Psoas muscle (tissue), 8 donors: ENCODE data around the gene GDF11. TPM values are rescaled to one million over a fixed set of nuclear protein-coding genes. Genes with fewer than 3 reads are reported as not detected.

Source experiments
- ATAC-seq, 4 donors: fragments of 200-7000 bp; cut with Tn5 transposase; one replicate each; pipeline ENCODE4 v1.9.1; 2020; ENCODE audit warnings: moderate library complexity in 3 of 4, mild to moderate bottlenecking in 2 of 4
- DNase-seq, 2 donors: peaks; one replicate each; pipeline ENCODE4 v3.0.0-alpha.2; 2020
- H3K27ac ChIP-seq: fragments of 200-600 bp; one replicate; pipeline ENCODE4 v1.8.0; 2022
- H3K27me3 ChIP-seq, 3 donors: fragments of 200-600 bp in 1 of 3; one replicate each; pipeline versions ENCODE4 v1.6.1 to v1.8.0; 2013 to 2022; ENCODE audit warnings: low read length in 2 of 3, mild to moderate bottlenecking in 2 of 3, moderate library complexity in 1 of 3; ENCODE audit not compliant: insufficient read depth in 3 of 3
- H3K36me3 ChIP-seq, 2 donors: fragments of 200-600 bp in 1 of 2; one replicate each; pipeline versions ENCODE4 v1.6.1 to v1.8.0; 2013 to 2022; ENCODE audit warnings: low read depth in 1 of 2, mild to moderate bottlenecking in 1 of 2, moderate library complexity in 1 of 2; ENCODE audit not compliant: insufficient read depth in 1 of 2
- H3K4me1 ChIP-seq: fragments of 200-600 bp; one replicate; pipeline ENCODE4 v1.8.0; 2022
- H3K4me3 ChIP-seq: fragments of 200-600 bp; one replicate; pipeline ENCODE4 v1.8.0; 2022; ENCODE audit warnings: mild to moderate bottlenecking
- H3K9me3 ChIP-seq: fragments of 200-600 bp; one replicate; pipeline ENCODE4 v1.8.0; 2022
- WGBS, 3 donors: extraction: QIAGEN DNeasy Blood & Tissue Kit; methylation state at CpG; one replicate each; pipeline versions ENCODE4 v1.1.6 to v1.1.7; 2013; 5-methylcytosine and 5-hydroxymethylcytosine counted together
- intact Hi-C, 2 donors: fragments of 100-400 bp; cut with DNase I; formaldehyde crosslinking; loops; one replicate each; pipeline versions ENCODE4 v1.11.0 to v1.14.2; 2022
- polyA plus RNA-seq, 3 donors: library from polyadenylated mRNA; stranded (reverse); fragments of 200-250 nt; gene quantifications; one replicate each; pipeline ENCODE4 v1.2.3, GENCODE V29; 2013
- total RNA-seq, 4 donors: library from RNA; stranded (reverse); fragmentation: NEBNext Ultra II Directional in 2 of 4; extraction: Animal tissue kit (Norgen Biotek cat#: 25700) in 2 of 4; gene quantifications; one replicate each; pipeline versions ENCODE4 v1.2.1 to v1.2.4, GENCODE V29; 2021 to 2023
- TF ChIP-seq, protein P1 (sequence below): fragments of 200-600 bp; IDR thresholded peaks from one replicate; pipeline ENCODE4 v1.8.0; 2022; ENCODE audit warnings: antibody characterized with exemption
- donor health status: healthy with polysubstance abuse.
- donor health status: DM: no; HTN: no; CAD: no; lungs with moderate emphysema.
- donor health status: Bipolar disorder and iron deficiency.
- donor health status: healthy.
- donor health status: DM: yes; HTN: yes; CAD: no.
- donor health status: DM: no; HTN: no; CAD: no.
- donor health status: DM: no; HTN: no; CAD: no.
- donor health status: DM: yes; HTN: yes; CAD: no.

The GDF11 gene
- total and polyA plus RNA-seq, 7 donors: 0.34 to 4.8 (median 1.4) TPM

DNA sequence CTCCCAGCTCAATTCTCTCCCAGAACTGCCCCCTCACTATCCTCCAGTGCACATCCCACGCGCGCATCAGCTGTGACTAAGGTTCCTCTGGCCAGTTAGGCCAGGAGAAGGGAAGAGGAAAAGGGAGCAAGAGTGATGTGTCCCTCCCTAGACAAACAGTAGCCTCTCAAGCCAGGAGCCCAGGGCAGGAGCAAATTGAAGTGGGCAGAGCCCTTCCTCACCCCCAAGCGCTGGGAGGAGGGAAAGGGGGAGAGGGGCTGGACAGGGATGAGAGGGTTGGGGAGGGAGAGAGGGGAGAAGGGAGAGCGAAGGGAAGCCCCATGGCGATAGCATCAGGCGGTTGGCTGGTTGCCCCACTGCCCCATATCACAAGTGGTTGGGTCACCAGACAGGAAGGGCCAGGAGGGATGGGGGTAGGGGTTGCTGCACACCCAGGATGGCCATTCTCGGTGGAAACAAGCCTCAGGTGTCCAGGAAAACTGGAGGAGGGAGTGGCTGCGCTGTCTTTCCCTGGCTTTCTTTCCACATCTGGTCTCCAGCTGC lies 15.2 kb upstream of the GDF11 start:
- no peaks in the 10 kb centered on the region for H3K9me3 ChIP-seq
- TF ChIP-seq, protein P1, sequence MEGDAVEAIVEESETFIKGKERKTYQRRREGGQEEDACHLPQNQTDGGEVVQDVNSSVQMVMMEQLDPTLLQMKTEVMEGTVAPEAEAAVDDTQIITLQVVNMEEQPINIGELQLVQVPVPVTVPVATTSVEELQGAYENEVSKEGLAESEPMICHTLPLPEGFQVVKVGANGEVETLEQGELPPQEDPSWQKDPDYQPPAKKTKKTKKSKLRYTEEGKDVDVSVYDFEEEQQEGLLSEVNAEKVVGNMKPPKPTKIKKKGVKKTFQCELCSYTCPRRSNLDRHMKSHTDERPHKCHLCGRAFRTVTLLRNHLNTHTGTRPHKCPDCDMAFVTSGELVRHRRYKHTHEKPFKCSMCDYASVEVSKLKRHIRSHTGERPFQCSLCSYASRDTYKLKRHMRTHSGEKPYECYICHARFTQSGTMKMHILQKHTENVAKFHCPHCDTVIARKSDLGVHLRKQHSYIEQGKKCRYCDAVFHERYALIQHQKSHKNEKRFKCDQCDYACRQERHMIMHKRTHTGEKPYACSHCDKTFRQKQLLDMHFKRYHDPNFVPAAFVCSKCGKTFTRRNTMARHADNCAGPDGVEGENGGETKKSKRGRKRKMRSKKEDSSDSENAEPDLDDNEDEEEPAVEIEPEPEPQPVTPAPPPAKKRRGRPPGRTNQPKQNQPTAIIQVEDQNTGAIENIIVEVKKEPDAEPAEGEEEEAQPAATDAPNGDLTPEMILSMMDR: no peak
- H3K27ac ChIP-seq: peak overlapping the region; percentile 94
- intact Hi-C loops: loop anchor here in 1 of 2 donors (2.0 kb wide), 1 partner anchor 23 kb away; no protein-coding TSS in a partner anchor
- peaks cover 7 to 53% of the 10 kb centered on the region in 2 donors for H3K36me3 ChIP-seq
- WGBS, 3 donors: 9 to 21% (median 12%) methylated on average over 8 to 9 of the region's 9 CpGs
- peaks cover 62% of the 10 kb centered on the region for H3K4me1 ChIP-seq
- DNase-seq (peak; percentile 73 to 88), ATAC-seq (peak; percentile 8 to 35 (median 12))
- H3K27me3 ChIP-seq: no peaks in the 10 kb centered on the region
- peak overlapping the region; percentile 98 for H3K4me3 ChIP-seq

DNA sequence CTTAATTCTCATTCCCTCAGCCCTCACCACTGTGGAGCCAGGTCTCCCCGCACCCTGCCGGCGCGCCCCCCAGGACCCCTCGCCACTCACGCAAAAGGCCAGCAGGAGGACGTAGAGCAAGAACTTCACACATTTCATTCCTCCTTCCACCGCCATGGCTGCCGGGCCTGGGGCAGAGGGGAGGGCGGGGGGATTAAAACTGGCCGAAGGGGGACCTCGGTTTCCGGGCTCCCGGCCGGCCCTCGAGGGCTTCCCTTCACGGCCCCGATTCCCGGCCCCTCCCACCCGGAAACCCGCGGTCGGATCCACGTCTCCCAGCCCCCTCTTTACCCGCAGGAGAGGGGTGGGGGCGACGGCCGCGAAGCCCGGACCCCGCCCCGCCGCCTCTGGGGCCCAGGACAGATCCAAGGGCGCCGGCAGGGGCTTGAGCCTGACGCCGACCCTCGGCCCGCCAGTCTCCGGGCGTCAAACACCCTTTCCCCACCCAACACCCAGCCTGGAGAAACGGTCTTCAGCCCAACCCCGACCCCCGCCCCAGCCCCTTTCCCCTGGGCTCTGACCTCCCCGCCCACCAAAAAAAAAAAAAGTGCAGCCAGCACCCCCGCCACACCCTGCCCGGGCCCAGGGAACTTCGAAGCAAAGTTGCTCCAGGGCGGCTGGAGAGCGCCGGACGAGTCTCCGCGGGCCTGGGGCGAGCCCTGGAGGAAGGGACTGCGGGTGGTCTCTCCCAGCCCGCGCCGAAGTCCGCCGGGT lies 14.6 kb upstream of the GDF11 start:
- Histone ChIP-seq H3K9me3 (no peaks in the 10 kb centered on the region), H3K27ac (peak overlapping the region; percentile 94), H3K4me3 (peak overlapping the region; percentile 98), H3K36me3 (peaks cover 7 to 47% of the 10 kb centered on the region in 2 donors), H3K4me1 (peaks cover 56% of the 10 kb centered on the region), H3K27me3 (no peaks in the 10 kb centered on the region)
- ATAC-seq: peak; percentile 22 to 51 (median 40)
- intact Hi-C loops: loop anchor here in 1 of 2 donors (2.0 kb wide), 1 partner anchor 24 kb away; no protein-coding TSS in a partner anchor
- whole genome bisulfite sequencing, 3 donors: 0% methylated on average over 40 to 61 of the region's 61 CpGs
- TF ChIP-seq, protein P1: no peak
- peak; percentile 85 to 91 for DNase-seq

DNA sequence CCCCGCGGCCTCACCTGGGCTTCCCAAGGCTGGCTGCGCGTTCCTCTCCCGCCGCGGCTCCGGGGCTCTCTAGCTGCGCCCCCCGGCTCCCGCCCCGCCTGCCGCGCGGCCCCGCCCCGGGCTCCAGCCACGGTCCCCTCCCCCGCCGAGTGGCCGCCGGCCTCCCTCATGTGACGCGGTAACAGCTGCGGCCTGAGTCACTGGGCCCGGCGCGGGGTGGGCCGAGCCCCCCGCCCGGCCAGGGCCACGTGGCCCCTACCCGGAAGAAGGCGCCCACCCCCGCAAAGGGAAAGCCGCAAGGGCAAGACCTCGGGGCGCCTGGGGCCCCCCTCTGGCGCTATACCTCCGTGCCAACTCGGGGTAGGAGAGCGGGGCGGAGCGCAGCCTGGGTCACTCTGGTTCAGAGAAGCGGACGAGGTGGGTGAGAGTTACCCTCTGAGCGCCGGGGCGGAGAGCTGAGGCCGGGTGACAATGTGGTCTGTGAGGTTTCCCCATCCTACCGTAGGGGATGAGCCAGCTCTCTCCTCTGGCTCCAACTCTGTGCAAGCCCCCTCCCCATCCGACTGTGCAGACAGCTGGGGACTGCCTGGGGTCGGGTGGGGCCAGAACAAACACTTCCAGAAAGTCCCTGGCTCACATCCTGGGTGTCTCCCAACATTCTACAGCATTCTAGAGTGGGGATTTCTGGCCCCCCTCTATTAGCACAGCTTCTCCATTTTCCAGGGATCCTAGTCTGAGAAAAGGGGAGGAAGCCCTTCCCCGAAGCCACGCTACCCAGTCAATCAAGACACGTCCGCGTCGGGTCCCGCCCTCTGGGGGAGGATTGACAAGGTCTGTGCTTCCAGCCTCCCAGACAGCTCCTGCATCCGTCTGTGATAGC lies 13.7 kb upstream of the GDF11 start, which contains the start of gene CD63:
CD63 (minus strand) TSS at position 71 of the 880 bp plus-strand sequence. CDS start 668 bp downstream, outside the sequence.
- peak; percentile 83 to 88 (median 86) for ATAC-seq
- peak within 1 kb of the TSS; percentile 98 for H3K4me3 ChIP-seq
- peak; percentile 95 to 96 for DNase-seq
- H3K27ac ChIP-seq: peak within 1 kb of the TSS; percentile 94
- peaks cover 47% of the 10 kb centered on the region for H3K4me1 ChIP-seq
- intact Hi-C loops: loop anchor here in 1 of 2 donors (2.0 kb wide), 1 partner anchor 24 kb away; no protein-coding TSS in a partner anchor
- peaks cover 5 to 39% of the 10 kb centered on the region in 2 donors for H3K36me3 ChIP-seq
- TF ChIP-seq, protein P1: no peak
- no peaks in the 10 kb centered on the region for H3K27me3 ChIP-seq
- H3K9me3 ChIP-seq: no peaks in the 10 kb centered on the region
- 0 to 1% (median 0%) methylated on average over 34 to 61 of the region's 61 CpGs for WGBS, 3 donors
